HepG2 (cell line): ENCODE measurements around the gene MAP3K4. TPM values are rescaled to one million over a fixed set of nuclear protein-coding genes. Genes with fewer than 3 reads are reported as not detected.

Experiments
- ATAC-seq: fragments of 200-7000 bp; cut with Tn5 transposase; 3 replicates; pipeline ENCODE4 v1.9.1; 2020; ENCODE audit warnings: mild to moderate bottlenecking, moderate library complexity
- BruUV-seq: library from RNA; stranded (reverse); fragments of 400-500 nt; replicated peaks from 2 replicates; lab custom pipeline; 2021; lab: Mats Ljungman, UMichigan
- CTCF ChIA-PET: fragments of 300-600 bp; formaldehyde crosslinking; extraction: SDS; loops from one replicate; lab custom pipeline; 2021; ENCODE audit warnings: low total read pairs, inconsistent platforms, low intra/inter-chr PET ratio; lab: Yijun Ruan, JAX
- POLR2A ChIA-PET: fragments of 350-600 bp; sonication (Branson Sonifier 250); formaldehyde crosslinking; loops from one replicate; lab custom pipeline; 2020; ENCODE audit warnings: antibody characterized with exemption, inconsistent platforms; lab: Yijun Ruan, JAX
- DNase-seq: peaks from one replicate; pipeline ENCODE4 v3.0.0-alpha.2; 2015; ENCODE audit warnings: low spot score
- FAIRE-seq: peaks from 3 replicates; lab custom pipeline; 2011; peaks lifted over from hg19 to GRCh38; lab: Jason Lieb, UNC
- H2AFZ ChIP-seq: one replicate; pipeline ENCODE4 v1.6.1; 2011; ENCODE audit warnings: low read length, inconsistent platforms
- H3K27ac ChIP-seq: fragments of 300-600 bp; 3 replicates; pipeline ENCODE4 v1.8.0; 2011; ENCODE audit warnings: mixed run types, mild to moderate bottlenecking, mixed read lengths, low read length, inconsistent platforms; ENCODE audit not compliant: insufficient read depth; ENCODE audit errors: extremely low read length
- H3K27me3 ChIP-seq, 2 experiments: fragments of 200-600 bp in 1 of 2; 2 replicates in 1 of 2; 3 replicates in 1 of 2; pipeline versions ENCODE4 v1.6.0 to v1.8.0; 2011; ENCODE audit warnings: low read length in 2 of 2, mild to moderate bottlenecking in 2 of 2, moderate library complexity in 2 of 2, inconsistent platforms in 1 of 2; ENCODE audit not compliant: insufficient read depth in 2 of 2, control insufficient read depth in 1 of 2
- H3K36me3 ChIP-seq, 2 experiments: fragments of 200-600 bp in 1 of 2; replicated peaks in 1 of 2; 2 replicates in 1 of 2; 3 replicates in 1 of 2; pipeline versions ENCODE4 v1.5.1 to v1.8.0; 2011; ENCODE audit warnings: low read length in 2 of 2, inconsistent platforms in 1 of 2; ENCODE audit not compliant: insufficient read depth in 2 of 2, control insufficient read depth in 1 of 2
- H3K4me1 ChIP-seq: 2 replicates; pipeline ENCODE4 v1.5.1; 2012; ENCODE audit warnings: low read length, inconsistent platforms; ENCODE audit not compliant: insufficient read depth
- H3K4me2 ChIP-seq: 2 replicates; pipeline ENCODE4 v1.6.0; 2011; ENCODE audit warnings: low read depth, low read length, inconsistent platforms
- H3K4me3 ChIP-seq, 3 experiments: fragments of 200-600 bp in 1 of 3; sonication (generic), shearing (Covaris generic) in 1 of 3; replicated peaks in 1 of 3; 2 replicates each; pipeline ENCODE4 v1.5.1; 2011 to 2016; ENCODE audit warnings: low read length in 3 of 3, inconsistent platforms in 2 of 3, low read depth in 2 of 3, mild to moderate bottlenecking in 2 of 3, control low read depth in 1 of 3, mixed read lengths in 1 of 3; ENCODE audit not compliant: insufficient read depth in 1 of 3
- H3K79me2 ChIP-seq: one replicate; pipeline ENCODE4 v1.6.1; 2011; ENCODE audit warnings: low read length, inconsistent platforms; ENCODE audit not compliant: insufficient read depth
- H3K9ac ChIP-seq: 2 replicates; pipeline ENCODE4 v1.6.0; 2011; ENCODE audit warnings: mild to moderate bottlenecking, low read depth, low read length, inconsistent platforms; ENCODE audit not compliant: insufficient read depth
- H3K9me3 ChIP-seq: 2 replicates; pipeline ENCODE4 v1.5.1; 2012; ENCODE audit warnings: mild to moderate bottlenecking, low read length
- H4K20me1 ChIP-seq: 2 replicates; pipeline ENCODE4 v1.6.0; 2011; ENCODE audit warnings: inconsistent platforms, mild to moderate bottlenecking, low read length, moderate library complexity; ENCODE audit not compliant: insufficient read depth
- BRD4 ChIP-seq: sonication (generic); formaldehyde crosslinking; IDR thresholded peaks from 2 replicates; pipeline ENCODE4 v1.4.0; 2020; ENCODE audit warnings: missing genetic modification reagents
- EZH2 ChIP-seq: conservative IDR thresholded peaks from 2 replicates; pipeline ENCODE4 v1.6.1; 2012; ENCODE audit warnings: mild to moderate bottlenecking, low read depth, low read length, moderate library complexity
- FOXK2 ChIP-seq: fragments of 450-650 bp; IDR thresholded peaks from 2 replicates; pipeline ENCODE4 v1.6.1; 2016
- HDAC2 ChIP-seq: sonication (generic); formaldehyde crosslinking; IDR thresholded peaks from 2 replicates; pipeline ENCODE4 v1.4.0; 2020; ENCODE audit warnings: missing genetic modification reagents
- KLF6 ChIP-seq: IDR thresholded peaks from 2 replicates; pipeline ENCODE4 v1.8.0; 2016; ENCODE audit warnings: missing biosample characterization, missing genetic modification reagents
- MAFF ChIP-seq: IDR thresholded peaks from 2 replicates; pipeline ENCODE4 v1.6.1; 2011; ENCODE audit warnings: low read depth, low read length, improper control_type of control experiment
- NFE2L2 ChIP-seq: fragments of 150-350 bp; IDR thresholded peaks from 2 replicates; pipeline ENCODE4 v1.6.1; 2014; ENCODE audit warnings: low read length
- NR0B2 ChIP-seq: sonication (generic); formaldehyde crosslinking; IDR thresholded peaks from 2 replicates; pipeline ENCODE4 v1.4.0; 2020; ENCODE audit warnings: mild to moderate bottlenecking, missing genetic modification reagents
- NR2C2 ChIP-seq: sonication (generic); formaldehyde crosslinking; IDR thresholded peaks from 2 replicates; pipeline ENCODE4 v1.4.0; 2020; ENCODE audit warnings: missing genetic modification reagents, mild to moderate bottlenecking, moderate library complexity, borderline replicate concordance
- PRDM10 ChIP-seq: sonication (generic); formaldehyde crosslinking; IDR thresholded peaks from 2 replicates; pipeline ENCODE4 v1.4.0; 2020; ENCODE audit warnings: low read depth, missing genetic modification reagents
- SMYD3 ChIP-seq: sonication (generic); formaldehyde crosslinking; IDR thresholded peaks from 2 replicates; pipeline ENCODE4 v1.8.1; 2023; ENCODE audit warnings: mild to moderate bottlenecking, missing genetic modification reagents
- TCF7L2 ChIP-seq: IDR thresholded peaks from 2 replicates; pipeline ENCODE4 v1.6.1; 2011; ENCODE audit warnings: mild to moderate bottlenecking, low read depth, low read length, moderate library complexity
- ZFP1 ChIP-seq: IDR thresholded peaks from 2 replicates; pipeline ENCODE4 v1.6.1; 2016
- ZNF101 ChIP-seq: sonication (generic); formaldehyde crosslinking; IDR thresholded peaks from 2 replicates; pipeline ENCODE4 v1.4.0; 2020; ENCODE audit warnings: mild to moderate bottlenecking, low read depth, missing genetic modification reagents, borderline replicate concordance
- ZNF850 ChIP-seq: sonication (generic); formaldehyde crosslinking; conservative IDR thresholded peaks from 2 replicates; pipeline ENCODE4 v1.9.0; 2021; ENCODE audit warnings: mild to moderate bottlenecking, missing genetic modification reagents
- WGBS: methylation state at CpG from one replicate; pipeline ENCODE4 v1.1.6; 2017; ENCODE audit warnings: low lambda C conversion rate; 5-methylcytosine and 5-hydroxymethylcytosine counted together
- in situ Hi-C: cut with HindIII; loops from 2 replicates; pipeline ENCODE4 v1.10.0; 2017; ENCODE audit warnings: low pct_unique_long_range_greater_than_20kb; ENCODE audit not compliant: extremely low pct_ligation_motif_present
- intact Hi-C: fragments of 100-400 bp; cut with micrococcal nuclease; formaldehyde crosslinking; loops from one replicate; pipeline ENCODE4 v1.10.0; 2022; ENCODE audit not compliant: unreplicated experiment
- polyA plus RNA-seq, 8 experiments: library from polyadenylated mRNA; depleted of rRNA in 3 of 8; stranded (reverse) in 7 of 8; unstranded in 1 of 8; fragments of >200 nt; fragmentation: Illumina TruSeq in 4 of 8; extraction: Trizol in 4 of 8; gene quantifications; 2 replicates each; pipeline versions ENCODE4 v1.2.1 to v1.2.3, GENCODE V29; 2011 to 2016; ENCODE audit warnings: low read depth in 4 of 8, missing spikeins in 1 of 8, mixed read lengths in 1 of 8; ENCODE audit not compliant: insufficient read depth in 1 of 8
- total RNA-seq, 5 experiments: library from RNA; depleted of rRNA; stranded (reverse); fragments of >200 nt; fragmentation: Illumina TruSeq; extraction: Trizol; gene quantifications; 2 replicates each; pipeline ENCODE4 v1.2.3, GENCODE V29; 2016; ENCODE audit warnings: low read depth in 1 of 5

Gene MAP3K4
- total and polyA plus RNA-seq, 2 of the 13 experiments (the other 11 are each of a cell fraction or from before 2014, with no cell fraction given) = 12.9 to 33.6 TPM

GRCh38 chr6:161152527-161152862 is 160.9 kb downstream of the MAP3K4 start:
- H3K4me1 ChIP-seq = no peaks in the 10 kb centered on the region
- H2AFZ ChIP-seq = no peak overlapping the region
- no peak overlapping the region for H3K4me2 ChIP-seq
- no peak overlapping the region for H3K27ac ChIP-seq
- FAIRE-seq (no peak), ATAC-seq (peak; percentile 29), DNase-seq (no peak)
- no peaks in the 10 kb centered on the region for H3K9me3 ChIP-seq
- TF ChIP-seq NFE2L2 = no peak
- no peak for TF ChIP-seq ZNF101 (CRISPR knock-in tag)
- TF ChIP-seq ZFP1 (CRISPR knock-in tag) = no peak
- no peak for TF ChIP-seq FOXK2
- TF ChIP-seq TCF7L2 = no peak
- no peak for TF ChIP-seq BRD4 (CRISPR knock-in tag)
- TF ChIP-seq MAFF = no peak
- TF ChIP-seq ZNF850 (CRISPR knock-in tag) = no peak
- no peak for TF ChIP-seq PRDM10
- no peak for TF ChIP-seq HDAC2 (CRISPR knock-in tag)
- TF ChIP-seq NR2C2 = no peak
- TF ChIP-seq KLF6 = no peak
- no peak for TF ChIP-seq SMYD3 (CRISPR knock-in tag)
- no peak for TF ChIP-seq EZH2
- no peak for TF ChIP-seq NR0B2
- WGBS = 18% methylated on average over 9 of the region's 9 CpGs
- CTCF ChIA-PET = interaction anchor here (1.5 kb wide), 1 partner anchor 218 kb away, joined by 6 read pairs; no protein-coding TSS in a partner anchor
- H3K36me3 ChIP-seq = no peaks in the 10 kb centered on the region
- H3K79me2 ChIP-seq = no peaks in the 10 kb centered on the region
- in situ Hi-C loops (no loop called here), intact Hi-C loops (no loop called here)
- POLR2A ChIA-PET = no interaction called here
- no peaks in the 10 kb centered on the region for H4K20me1 ChIP-seq
- H3K9ac ChIP-seq = no peak overlapping the region
- H3K4me3 ChIP-seq = no peak overlapping the region
- BruUV-seq = no TSS peak
- H3K27me3 ChIP-seq = peaks cover 2 to 31% of the 10 kb centered on the region in 2 experiments; a peak in 4 of 5 replicates
